Endometrium (tissue), 2 donors: ENCODE results near the gene SLC25A30.
"Not testable (repeated sequence)": the region's sequence is repeated elsewhere in the genome, so short reads cannot be mapped to it uniquely, and the experiment has no call there.

Source experiments
- FAIRE-seq: peaks from 2 replicates; lab custom pipeline; 2012; peaks lifted over from hg19 to GRCh38; lab: Jason Lieb, UNC
- donor health status: control.
- donor health status: control.

The SLC25A30 gene

GRCh38 chr13:45365558-45365885, 52.7 kb downstream of the SLC25A30 start:
- FAIRE-seq: no peak

- FAIRE-seq: no peak
Measured at GRCh38 chr13:45364876-45365557, 53.2 kb downstream of the SLC25A30 start.

- no peak for FAIRE-seq
Measured at GRCh38 chr13:45362939-45363338, 55.2 kb downstream of the SLC25A30 start.

GRCh38 chr13:45361596-45362206, 56.5 kb downstream of the SLC25A30 start:
- FAIRE-seq: no peak

GRCh38 chr13:45356966-45357672, 61.1 kb downstream of the SLC25A30 start:
- FAIRE-seq: no peak

GRCh38 chr13:45353895-45354294, 64.3 kb downstream of the SLC25A30 start:
- no peak for FAIRE-seq

- no peak for FAIRE-seq
Measured at GRCh38 chr13:45352031-45352430, 66.1 kb downstream of the SLC25A30 start.

- no peak for FAIRE-seq
Measured at GRCh38 chr13:45350152-45350551, 68.0 kb downstream of the SLC25A30 start.

GRCh38 chr13:45349438-45349837, 68.7 kb downstream of the SLC25A30 start:
- no peak for FAIRE-seq

GRCh38 chr13:45344064-45344463, 74.1 kb downstream of the SLC25A30 start:
- FAIRE-seq: not testable (repeated sequence)
